Esophagus muscularis mucosa (tissue), 4 donors: ENCODE measurements around the gene SBNO2. TPM values are rescaled to one million over a fixed set of nuclear protein-coding genes. Genes with fewer than 3 reads are reported as not detected.

Source experiments
- DNase-seq: peaks from one replicate; pipeline ENCODE4 v3.0.0-alpha.2; 2017; ENCODE audit errors: extremely low spot score
- H3K27ac ChIP-seq, 4 donors: fragments of 200-600 bp; sonication (generic); replicated peaks in 1 of 4; 1 replicate in 3 of 4; 2 replicates in 1 of 4; pipeline ENCODE4 v1.5.1; 2016 to 2019; ENCODE audit warnings: mild to moderate bottlenecking in 1 of 4
- H3K27me3 ChIP-seq, 4 donors: fragments of 200-600 bp; sonication (generic); one replicate each; pipeline versions ENCODE4 v1.5.1 to v1.6.0; 2016 to 2019
- H3K36me3 ChIP-seq, 4 donors: fragments of 200-600 bp; sonication (generic); one replicate each; pipeline ENCODE4 v1.5.1; 2016 to 2019
- H3K4me1 ChIP-seq, 4 donors: fragments of 200-600 bp; sonication (generic); one replicate each; pipeline ENCODE4 v1.5.1; 2016 to 2019
- H3K4me3 ChIP-seq, 4 donors: fragments of 200-600 bp; sonication (generic); 1 replicate in 2 of 4; 2 replicates in 2 of 4; pipeline ENCODE4 v1.5.1; 2016 to 2019; ENCODE audit warnings: mild to moderate bottlenecking in 4 of 4, moderate library complexity in 1 of 4
- H3K9me3 ChIP-seq, 4 donors: fragments of 200-600 bp; sonication (generic); 1 replicate in 3 of 4; 2 replicates in 1 of 4; pipeline ENCODE4 v1.5.1; 2016 to 2019
- CTCF ChIP-seq, 3 experiments: fragments of 200-600 bp in 2 of 3; fragments of 450-650 bp in 1 of 3; sonication (generic) in 2 of 3; IDR thresholded peaks; one replicate each; pipeline ENCODE4 v1.5.1; 2017 to 2019; ENCODE audit warnings: antibody characterized with exemption in 3 of 3, mild to moderate bottlenecking in 2 of 3, moderate library complexity in 1 of 3
- EP300 ChIP-seq: sonication (generic); formaldehyde crosslinking; IDR thresholded peaks from one replicate; pipeline ENCODE4 v1.6.1; 2017; ENCODE audit warnings: antibody characterized with exemption
- POLR2A ChIP-seq: fragments of 450-650 bp; IDR thresholded peaks from one replicate; pipeline ENCODE4 v1.6.1; 2017; ENCODE audit warnings: antibody characterized with exemption, moderate library complexity, mild to moderate bottlenecking, low read depth
- POLR2AphosphoS5 ChIP-seq, 2 donors: sonication (generic); formaldehyde crosslinking; IDR thresholded peaks; one replicate each; pipeline ENCODE4 v1.6.1; 2017; ENCODE audit warnings: antibody characterized with exemption in 2 of 2
- WGBS: methylation state at CpG from one replicate; pipeline ENCODE4 v1.1.5; 2018; 5-methylcytosine and 5-hydroxymethylcytosine counted together
- intact Hi-C: fragments of 100-400 bp; cut with DNase I; formaldehyde crosslinking; loops from one replicate; pipeline ENCODE4 v1.15.1; 2023
- total RNA-seq, 4 donors: library from RNA; depleted of rRNA; stranded (reverse); fragments of >200 nt; gene quantifications; one replicate each; pipeline versions ENCODE4 v1.1.0 to v1.2.1, GENCODE V29; 2016

The SBNO2 gene
- total RNA-seq, 4 donors from 2014 or later = 16.2 to 141 (median 30.5) TPM

GRCh38 chr19:1084024-1084868, 89.8 kb downstream of the SBNO2 start:
- 87% methylated on average over 35 of the region's 43 CpGs for WGBS
- Histone ChIP-seq H3K9me3 (no peaks in the 10 kb centered on the region), H3K27me3 (peaks cover 0 to 33% (median 0%) of the 10 kb centered on the region in 4 donors), H3K4me1 (peaks cover 5 to 39% (median 37%) of the 10 kb centered on the region in 4 donors), H3K4me3 (no peak overlapping the region), H3K36me3 (peaks cover 1 to 36% (median 29%) of the 10 kb centered on the region in 4 donors), H3K27ac (no peak overlapping the region)
- no peak for TF ChIP-seq POLR2A
- TF ChIP-seq CTCF (IDR thresholded peaks at IDR 0.05) = no peak
- TF ChIP-seq POLR2AphosphoS5 (IDR thresholded peaks at IDR 0.05) = no peak
- TF ChIP-seq EP300 = no peak
- no peak for DNase-seq
- intact Hi-C loops = no loop called here

GRCh38 chr19:1082928-1083816, 90.9 kb downstream of the SBNO2 start:
- peaks cover 0 to 33% (median 0%) of the 10 kb centered on the region in 4 donors for H3K27me3 ChIP-seq
- H3K4me1 ChIP-seq = peaks cover 5 to 30% (median 26%) of the 10 kb centered on the region in 4 donors
- peak overlapping the region in 1 of 4 donors; percentile 22 for H3K4me3 ChIP-seq
- no peak overlapping the region for H3K27ac ChIP-seq
- no peak for TF ChIP-seq EP300
- no peak for TF ChIP-seq CTCF (IDR thresholded peaks at IDR 0.05)
- no peak for TF ChIP-seq POLR2A
- TF ChIP-seq POLR2AphosphoS5 (IDR thresholded peaks at IDR 0.05) = no peak
- no peak for DNase-seq
- peaks cover 0 to 26% (median 18%) of the 10 kb centered on the region in 4 donors for H3K36me3 ChIP-seq
- 87% methylated on average over 57 of the region's 59 CpGs for WGBS
- intact Hi-C loops = no loop called here
- no peaks in the 10 kb centered on the region for H3K9me3 ChIP-seq

- Histone ChIP-seq H3K36me3 (peaks cover 0 to 17% (median 12%) of the 10 kb centered on the region in 4 donors), H3K27ac (no peak overlapping the region), H3K4me3 (peak overlapping the region in 3 of 4 donors; percentile 2 to 22 (median 17)), H3K4me1 (peaks cover 5 to 22% (median 20%) of the 10 kb centered on the region in 4 donors), H3K9me3 (no peaks in the 10 kb centered on the region), H3K27me3 (peaks cover 0 to 33% (median 0%) of the 10 kb centered on the region in 4 donors)
- intact Hi-C loops = no loop called here
- 38% methylated on average over 30 of the region's 51 CpGs for WGBS
- no peak for TF ChIP-seq POLR2AphosphoS5 (IDR thresholded peaks at IDR 0.05)
- TF ChIP-seq POLR2A = no peak
- no peak for TF ChIP-seq EP300
- TF ChIP-seq CTCF (IDR thresholded peaks at IDR 0.05) = no peak
- no peak for DNase-seq
Observed at GRCh38 chr19:1082165-1082927, 91.7 kb downstream of the SBNO2 start.

GRCh38 chr19:1081301-1082164, 92.5 kb downstream of the SBNO2 start:
- Histone ChIP-seq H3K27ac (no peak overlapping the region), H3K4me1 (peaks cover 5 to 19% (median 17%) of the 10 kb centered on the region in 4 donors), H3K27me3 (peaks cover 0 to 33% (median 0%) of the 10 kb centered on the region in 4 donors), H3K36me3 (peaks cover 0 to 9% (median 7%) of the 10 kb centered on the region in 4 donors), H3K4me3 (peak overlapping the region in 1 of 4 donors; percentile 22), H3K9me3 (no peaks in the 10 kb centered on the region)
- intact Hi-C loops = no loop called here
- DNase-seq = no peak
- no peak for TF ChIP-seq POLR2A
- no peak for TF ChIP-seq CTCF (IDR thresholded peaks at IDR 0.05)
- TF ChIP-seq EP300 = no peak
- no peak for TF ChIP-seq POLR2AphosphoS5 (IDR thresholded peaks at IDR 0.05)
- WGBS = 70% methylated on average over 36 of the region's 58 CpGs
